HCT116 (cell line): ENCODE results near the gene ZBTB12. TPM values are rescaled to one million over a fixed set of nuclear protein-coding genes. Genes with fewer than 3 reads are reported as not detected.

ENCODE experiments used
- ATAC-seq: fragments of 200-7000 bp; cut with Tn5 transposase; 2 replicates; pipeline ENCODE4 v1.9.1; 2020; ENCODE audit warnings: mild to moderate bottlenecking, moderate library complexity
- BruUV-seq: library from RNA; stranded (reverse); fragments of 400-500 nt; replicated peaks from 2 replicates; lab custom pipeline; 2021; lab: Mats Ljungman, UMichigan
- CTCF ChIA-PET: fragments of 300-600 bp; sonication (Branson Sonifier 250); formaldehyde crosslinking; loops from one replicate; lab custom pipeline; 2021; ENCODE audit warnings: antibody characterized with exemption; lab: Charles Lee
- POLR2A ChIA-PET: fragments of 300-600, 350-600 bp; sonication (Branson Sonifier 250); formaldehyde crosslinking; loops from one replicate; lab custom pipeline; 2021; ENCODE audit warnings: antibody characterized with exemption; lab: Charles Lee
- RAD21 ChIA-PET, 2 experiments: fragments of 300-600 bp; sonication (Branson Sonifier 250); formaldehyde crosslinking; loops; one replicate each; lab custom pipeline; 2023; ENCODE audit warnings: low total read pairs in 2 of 2; ENCODE audit not compliant: uncharacterized antibody in 2 of 2, unreplicated experiment in 2 of 2, low non-redundant PET in 1 of 2; lab: Charles Lee
- DNase-seq: peaks from one replicate; pipeline ENCODE4 v3.0.0-alpha.2; 2010; ENCODE audit warnings: low read depth, low spot score
- H2AFZ ChIP-seq: fragments of 200-600 bp; shearing (Covaris generic), sonication (generic); 2 replicates; pipeline ENCODE4 v1.6.1; 2017; ENCODE audit warnings: low read depth, mixed run types, mixed read lengths, antibody characterized with exemption, low read length; ENCODE audit not compliant: poor library complexity, severe bottlenecking
- H3K27ac ChIP-seq: 2 replicates; pipeline ENCODE4 v1.5.1; 2012; ENCODE audit warnings: low read depth, low read length
- H3K27me3 ChIP-seq: fragments of 200-600 bp; sonication (generic); 2 replicates; pipeline ENCODE4 v1.6.1; 2016; ENCODE audit warnings: mixed run types, low read length, mixed read lengths; ENCODE audit not compliant: insufficient read depth
- H3K36me3 ChIP-seq, 2 experiments: fragments of 200-500 bp in 1 of 2; fragments of 200-600 bp in 1 of 2; sonication (Bioruptor generic) in 1 of 2; sonication (generic) in 1 of 2; 2 replicates each; pipeline versions ENCODE4 v1.5.1 to v1.6.1; 2014 to 2016; ENCODE audit warnings: low read length in 2 of 2, inconsistent platforms in 1 of 2, mixed read lengths in 1 of 2, mixed run types in 1 of 2; ENCODE audit not compliant: insufficient read depth in 2 of 2, control insufficient read depth in 1 of 2
- H3K4me1 ChIP-seq, 2 experiments: fragments of 200-600 bp in 1 of 2; sonication (generic) in 1 of 2; 2 replicates each; pipeline versions ENCODE4 v1.5.1 to v1.6.1; 2012 to 2017; ENCODE audit warnings: low read length in 2 of 2, inconsistent platforms in 1 of 2, mild to moderate bottlenecking in 1 of 2, mixed read lengths in 1 of 2, mixed run types in 1 of 2, moderate library complexity in 1 of 2; ENCODE audit not compliant: insufficient read depth in 2 of 2, control insufficient read depth in 1 of 2
- H3K4me2 ChIP-seq: fragments of 200-600 bp; sonication (generic); 2 replicates; pipeline ENCODE4 v1.6.1; 2017; ENCODE audit warnings: mixed run types, low read length, mixed read lengths
- H3K4me3 ChIP-seq, 2 experiments: fragments of 200-600 bp in 1 of 2; sonication (generic) in 1 of 2; replicated peaks in 1 of 2; 2 replicates each; pipeline ENCODE4 v1.5.1; 2011 to 2016; ENCODE audit warnings: low read length in 2 of 2, control low read depth in 1 of 2, low read depth in 1 of 2, mild to moderate bottlenecking in 1 of 2, mixed read lengths in 1 of 2, mixed run types in 1 of 2
- H3K79me2 ChIP-seq: fragments of 200-600 bp; sonication (generic); 2 replicates; pipeline ENCODE4 v1.6.1; 2017; ENCODE audit warnings: mild to moderate bottlenecking, mixed run types, low read length, moderate library complexity, mixed read lengths; ENCODE audit not compliant: insufficient read depth
- H3K9ac ChIP-seq: fragments of 200-600 bp; sonication (generic); 2 replicates; pipeline ENCODE4 v1.6.1; 2016; ENCODE audit warnings: low read length, mixed read lengths
- H3K9me2 ChIP-seq: fragments of 200-600 bp; sonication (generic), shearing (Covaris generic); 2 replicates; pipeline ENCODE4 v1.6.1; 2017; ENCODE audit warnings: mixed run types, mild to moderate bottlenecking, moderate library complexity; ENCODE audit not compliant: insufficient read depth
- H3K9me3 ChIP-seq, 2 experiments: fragments of 200-500 bp in 1 of 2; fragments of 200-600 bp in 1 of 2; sonication (Bioruptor generic) in 1 of 2; sonication (generic) in 1 of 2; 2 replicates each; pipeline ENCODE4 v1.6.1; 2014 to 2017; ENCODE audit warnings: low read length in 2 of 2, mixed read lengths in 2 of 2, inconsistent platforms in 1 of 2, low read depth in 1 of 2, mild to moderate bottlenecking in 1 of 2, mixed run types in 1 of 2, moderate library complexity in 1 of 2; ENCODE audit not compliant: control insufficient read depth in 1 of 2, insufficient read depth in 1 of 2
- H4K20me1 ChIP-seq: fragments of 200-600 bp; sonication (generic), shearing (Covaris generic); 2 replicates; pipeline ENCODE4 v1.6.1; 2017; ENCODE audit warnings: mixed run types, mild to moderate bottlenecking, moderate library complexity; ENCODE audit not compliant: insufficient read depth
- CEBPB ChIP-seq: IDR thresholded peaks from 2 replicates; pipeline ENCODE4 v1.6.1; 2012; ENCODE audit warnings: low read depth
- EGR1 ChIP-seq: IDR thresholded peaks from 2 replicates; pipeline ENCODE4 v1.6.1; 2012; ENCODE audit warnings: low read depth
- EZH2phosphoT487 ChIP-seq: fragments of 200-600 bp; IDR thresholded peaks from 2 replicates; pipeline ENCODE4 v1.6.1; 2018; ENCODE audit warnings: antibody characterized with exemption, borderline replicate concordance
- FOSL1 ChIP-seq: IDR thresholded peaks from 2 replicates; pipeline ENCODE4 v1.6.1; 2012; ENCODE audit warnings: low read depth
- JUND ChIP-seq: IDR thresholded peaks from 2 replicates; pipeline ENCODE4 v1.6.1; 2012
- POLR2A ChIP-seq: IDR thresholded peaks from 2 replicates; pipeline ENCODE4 v1.7.0; 2011; ENCODE audit warnings: borderline replicate concordance; ENCODE audit not compliant: insufficient read depth, insufficient read length; ENCODE audit errors: extremely low read depth
- POLR2AphosphoS5 ChIP-seq: IDR thresholded peaks from 2 replicates; pipeline ENCODE4 v1.6.1; 2011; ENCODE audit warnings: mild to moderate bottlenecking, low read depth, low read length, moderate library complexity
- RAD21 ChIP-seq: IDR thresholded peaks from 2 replicates; pipeline ENCODE4 v1.6.1; 2012; ENCODE audit warnings: low read depth, mild to moderate bottlenecking
- SIN3A ChIP-seq: IDR thresholded peaks from 2 replicates; pipeline ENCODE4 v1.6.1; 2012; ENCODE audit warnings: low read depth
- SP1 ChIP-seq: IDR thresholded peaks from 2 replicates; pipeline ENCODE4 v1.6.1; 2012; ENCODE audit warnings: low read depth
- ZFX ChIP-seq: fragments of 450-650 bp; IDR thresholded peaks from 2 replicates; pipeline ENCODE4 v1.6.1; 2017
- intact Hi-C: fragments of 100-400 bp; cut with micrococcal nuclease; formaldehyde crosslinking; loops from 2 replicates; pipeline ENCODE4 v1.10.0; 2022
- total RNA-seq: library from RNA; stranded (reverse); gene quantifications from one replicate; pipeline ENCODE4 v1.2.1, GENCODE V29; 2021; ENCODE audit not compliant: unreplicated experiment
- TF ChIP-seq, protein P1 (sequence below): IDR thresholded peaks from 2 replicates; pipeline ENCODE4 v1.6.1; 2012
- TF ChIP-seq, protein P2 (sequence below), 3 experiments: fragments of 200-600 bp in 1 of 3; sonication (generic) in 1 of 3; IDR thresholded peaks in 2 of 3; conservative IDR thresholded peaks in 1 of 3; 2 replicates each; pipeline ENCODE4 v1.5.1; 2012 to 2017; ENCODE audit warnings: low read depth in 2 of 3, low read length in 2 of 3, antibody characterized with exemption in 1 of 3, borderline replicate concordance in 1 of 3, control low read depth in 1 of 3, mild to moderate bottlenecking in 1 of 3, mixed read lengths in 1 of 3, mixed run types in 1 of 3, moderate library complexity in 1 of 3; ENCODE audit not compliant: insufficient read depth in 1 of 3
- TF ChIP-seq, protein P3 (sequence below): IDR thresholded peaks from 2 replicates; pipeline ENCODE4 v1.6.1; 2012
- TF ChIP-seq, protein P4 (sequence below): IDR thresholded peaks from 2 replicates; pipeline ENCODE4 v1.6.1; 2011; ENCODE audit warnings: mild to moderate bottlenecking, low read length, moderate library complexity; ENCODE audit not compliant: insufficient replicate concordance; ENCODE audit errors: extremely low read depth

ZBTB12 gene
- total RNA-seq, 1 experiment from 2014 or later, result 10.3 TPM

DNA sequence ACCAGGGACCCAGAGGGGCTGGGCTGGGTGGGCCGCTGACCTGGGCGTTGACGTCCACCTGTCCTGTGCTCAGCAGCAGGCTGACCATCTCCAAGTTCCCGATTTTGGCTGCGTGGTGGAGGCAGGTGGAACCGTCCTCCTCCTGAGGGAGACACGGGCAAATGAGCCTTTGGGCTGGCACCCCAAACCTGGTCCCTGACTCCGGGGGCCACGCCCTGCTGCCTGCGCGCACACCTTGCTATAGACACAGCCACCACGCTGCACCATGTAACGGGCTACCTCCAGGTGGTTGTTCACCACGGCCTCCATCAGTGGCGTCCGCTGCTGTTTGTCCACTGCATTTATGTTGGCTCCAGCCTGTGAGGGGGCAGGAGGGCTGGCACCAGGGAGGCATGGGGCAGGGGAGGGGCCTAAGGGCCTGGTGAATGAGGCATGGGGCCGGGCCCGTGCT lies 15.3 kb downstream of the ZBTB12 start:
- Histone ChIP-seq H3K36me3 (peaks cover 54 to 63% of the 10 kb centered on the region in 2 experiments; a peak in 3 of 4 replicates), H3K9me3 (no peaks in the 10 kb centered on the region), H3K9ac (no peak overlapping the region), H3K27me3 (no peaks in the 10 kb centered on the region), H2AFZ (no peak overlapping the region), H4K20me1 (0 out of 2 replicates have a peak, but pooled peaks cover 5% of the 10 kb centered on the region), H3K79me2 (no peaks in the 10 kb centered on the region), H3K9me2 (no peaks in the 10 kb centered on the region), H3K4me3 (no peak overlapping the region), H3K4me2 (no peak overlapping the region), H3K27ac (no peak overlapping the region), H3K4me1 (no peaks in the 10 kb centered on the region)
- intact Hi-C loops, result no loop called here
- no peak for ATAC-seq
- POLR2A ChIA-PET, result no interaction called here
- RAD21 ChIA-PET, result no interaction called here
- no TSS peak for BruUV-seq
- DNase-seq, result no peak
- no peak for TF ChIP-seq RAD21
- TF ChIP-seq, protein P1, sequence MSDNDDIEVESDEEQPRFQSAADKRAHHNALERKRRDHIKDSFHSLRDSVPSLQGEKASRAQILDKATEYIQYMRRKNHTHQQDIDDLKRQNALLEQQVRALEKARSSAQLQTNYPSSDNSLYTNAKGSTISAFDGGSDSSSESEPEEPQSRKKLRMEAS, result no peak
- TF ChIP-seq, protein P2, sequence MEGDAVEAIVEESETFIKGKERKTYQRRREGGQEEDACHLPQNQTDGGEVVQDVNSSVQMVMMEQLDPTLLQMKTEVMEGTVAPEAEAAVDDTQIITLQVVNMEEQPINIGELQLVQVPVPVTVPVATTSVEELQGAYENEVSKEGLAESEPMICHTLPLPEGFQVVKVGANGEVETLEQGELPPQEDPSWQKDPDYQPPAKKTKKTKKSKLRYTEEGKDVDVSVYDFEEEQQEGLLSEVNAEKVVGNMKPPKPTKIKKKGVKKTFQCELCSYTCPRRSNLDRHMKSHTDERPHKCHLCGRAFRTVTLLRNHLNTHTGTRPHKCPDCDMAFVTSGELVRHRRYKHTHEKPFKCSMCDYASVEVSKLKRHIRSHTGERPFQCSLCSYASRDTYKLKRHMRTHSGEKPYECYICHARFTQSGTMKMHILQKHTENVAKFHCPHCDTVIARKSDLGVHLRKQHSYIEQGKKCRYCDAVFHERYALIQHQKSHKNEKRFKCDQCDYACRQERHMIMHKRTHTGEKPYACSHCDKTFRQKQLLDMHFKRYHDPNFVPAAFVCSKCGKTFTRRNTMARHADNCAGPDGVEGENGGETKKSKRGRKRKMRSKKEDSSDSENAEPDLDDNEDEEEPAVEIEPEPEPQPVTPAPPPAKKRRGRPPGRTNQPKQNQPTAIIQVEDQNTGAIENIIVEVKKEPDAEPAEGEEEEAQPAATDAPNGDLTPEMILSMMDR (IDR thresholded peaks at IDR 0.05 in 2 of 3, conservative IDR thresholded peaks at IDR 0.05 in 1 of 3; ENCODE audit: borderline replicate concordance in 1 of 3, insufficient read depth in 1 of 3, low read depth in 2 of 3, low read length in 2 of 3), result no peak
- no peak for TF ChIP-seq SIN3A
- TF ChIP-seq, protein P3, sequence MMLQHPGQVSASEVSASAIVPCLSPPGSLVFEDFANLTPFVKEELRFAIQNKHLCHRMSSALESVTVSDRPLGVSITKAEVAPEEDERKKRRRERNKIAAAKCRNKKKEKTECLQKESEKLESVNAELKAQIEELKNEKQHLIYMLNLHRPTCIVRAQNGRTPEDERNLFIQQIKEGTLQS, result no peak
- TF ChIP-seq POLR2A, result no peak
- TF ChIP-seq CEBPB, result no peak
- TF ChIP-seq POLR2AphosphoS5, result no peak
- no peak for TF ChIP-seq SP1
- no peak for TF ChIP-seq EGR1
- TF ChIP-seq, protein P4, sequence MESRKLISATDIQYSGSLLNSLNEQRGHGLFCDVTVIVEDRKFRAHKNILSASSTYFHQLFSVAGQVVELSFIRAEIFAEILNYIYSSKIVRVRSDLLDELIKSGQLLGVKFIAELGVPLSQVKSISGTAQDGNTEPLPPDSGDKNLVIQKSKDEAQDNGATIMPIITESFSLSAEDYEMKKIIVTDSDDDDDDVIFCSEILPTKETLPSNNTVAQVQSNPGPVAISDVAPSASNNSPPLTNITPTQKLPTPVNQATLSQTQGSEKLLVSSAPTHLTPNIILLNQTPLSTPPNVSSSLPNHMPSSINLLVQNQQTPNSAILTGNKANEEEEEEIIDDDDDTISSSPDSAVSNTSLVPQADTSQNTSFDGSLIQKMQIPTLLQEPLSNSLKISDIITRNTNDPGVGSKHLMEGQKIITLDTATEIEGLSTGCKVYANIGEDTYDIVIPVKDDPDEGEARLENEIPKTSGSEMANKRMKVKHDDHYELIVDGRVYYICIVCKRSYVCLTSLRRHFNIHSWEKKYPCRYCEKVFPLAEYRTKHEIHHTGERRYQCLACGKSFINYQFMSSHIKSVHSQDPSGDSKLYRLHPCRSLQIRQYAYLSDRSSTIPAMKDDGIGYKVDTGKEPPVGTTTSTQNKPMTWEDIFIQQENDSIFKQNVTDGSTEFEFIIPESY, result no peak
- no peak for TF ChIP-seq JUND
- no peak for TF ChIP-seq EZH2phosphoT487
- no peak for TF ChIP-seq FOSL1
- TF ChIP-seq ZFX, result no peak
- CTCF ChIA-PET, result no interaction called here
